ENCODE results near the gene ERC2.
"Not testable (repeated sequence)": the region's sequence is repeated elsewhere in the genome, so short reads cannot be mapped to it uniquely, and the experiment has no call there.

Gene ERC2

DNA sequence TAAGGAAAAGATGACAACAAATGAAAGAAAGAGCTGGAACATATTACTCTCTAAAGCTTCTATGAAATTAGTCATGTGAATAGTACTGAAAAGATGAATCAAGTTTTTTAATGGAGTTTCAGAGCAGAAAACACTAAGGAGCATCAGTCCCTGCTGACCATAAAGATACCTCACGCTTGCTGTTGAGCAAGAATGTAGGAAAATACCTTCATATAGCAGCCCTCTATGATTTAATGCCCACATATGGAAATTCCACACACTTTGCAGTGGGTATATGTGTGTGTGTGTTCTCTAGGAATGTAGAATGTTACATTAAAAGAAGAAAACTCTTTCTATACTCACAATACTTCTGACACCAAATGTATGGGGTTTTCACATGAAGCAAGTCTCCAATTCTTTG lies 355.0 kb downstream of the ERC2 start:
- DNase-seq = no peak

DNA sequence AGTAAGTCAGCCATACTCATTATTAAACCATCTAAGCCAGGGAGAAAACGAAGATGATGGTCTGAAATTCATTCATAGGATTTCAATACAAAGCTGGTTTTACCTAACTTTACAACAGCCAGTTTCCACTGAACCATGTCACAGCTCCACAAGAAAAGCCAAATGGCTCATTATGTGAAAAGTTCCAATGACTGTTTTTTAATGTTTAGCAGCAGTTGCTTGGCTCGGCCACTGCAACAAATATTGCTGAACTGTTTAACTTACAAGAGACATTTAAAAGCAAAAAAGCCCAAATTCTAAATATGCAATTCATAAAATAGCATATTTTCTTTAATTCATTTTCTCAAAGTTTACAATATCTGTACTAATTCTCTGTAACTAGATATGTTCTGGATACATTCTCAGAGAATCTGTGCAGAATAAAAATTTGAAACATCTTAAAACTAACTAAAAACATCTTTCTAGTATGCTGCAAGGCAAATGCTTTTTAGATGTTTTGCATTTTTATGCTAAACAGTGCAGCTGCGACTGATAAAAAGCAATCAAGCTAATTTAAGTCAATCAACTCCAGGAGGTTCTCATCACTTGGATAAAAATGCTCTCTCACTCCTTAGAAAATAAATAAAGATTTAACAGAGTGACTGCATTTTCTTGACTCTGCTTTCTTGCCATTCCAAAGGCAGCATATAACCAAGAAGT lies 356.5 kb downstream of the ERC2 start:
- no peak for DNase-seq

- no peak for DNase-seq
Observed at GRCh38 chr3:56110886-56111285, 357.4 kb downstream of the ERC2 start.

- DNase-seq = no peak
Observed at GRCh38 chr3:56107157-56107556, 361.1 kb downstream of the ERC2 start.

DNA sequence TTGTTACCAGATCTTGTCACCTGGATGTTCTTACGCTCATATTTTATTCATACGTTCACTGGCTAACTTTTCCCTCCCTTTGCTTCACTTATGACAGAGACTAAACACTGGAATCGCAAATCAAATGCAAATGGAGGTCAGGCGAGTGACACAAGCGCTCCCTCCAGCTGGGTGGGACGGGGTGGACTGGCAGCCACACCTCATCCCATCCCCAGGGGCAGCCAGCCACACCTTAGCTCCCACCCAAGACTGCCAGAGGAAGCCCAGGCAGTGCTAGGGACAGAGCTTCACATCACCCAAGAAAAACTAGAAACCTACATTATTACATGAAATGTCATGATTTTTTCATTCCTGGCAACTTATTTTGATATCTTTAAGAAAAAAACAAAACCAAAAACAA lies 366.2 kb downstream of the ERC2 start:
- no peak for DNase-seq

- DNase-seq = no peak
Observed at GRCh38 chr3:56101576-56101975, 366.7 kb downstream of the ERC2 start.

DNA sequence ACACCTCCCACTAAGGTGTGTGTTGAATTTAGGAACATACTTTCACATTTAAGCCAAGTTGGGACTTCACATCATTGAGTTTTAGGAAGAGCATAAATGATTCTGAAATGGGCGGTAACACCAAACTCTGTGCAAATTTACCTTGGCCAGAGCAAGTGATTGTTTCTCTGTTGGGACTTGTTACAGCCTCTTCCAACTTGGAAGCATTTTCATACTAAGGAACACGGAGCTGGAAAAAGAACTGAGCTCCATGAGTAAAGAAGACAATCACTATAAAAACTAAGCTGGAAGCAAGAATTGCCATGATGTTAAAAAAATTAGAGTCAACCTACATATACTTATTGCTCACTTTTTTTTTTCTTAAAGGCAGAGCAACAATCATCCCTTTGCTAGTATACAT lies 371.3 kb downstream of the ERC2 start:
- DNase-seq = no peak

- no peak for DNase-seq
Observed at GRCh38 chr3:56094170-56094569, 374.1 kb downstream of the ERC2 start.

DNA sequence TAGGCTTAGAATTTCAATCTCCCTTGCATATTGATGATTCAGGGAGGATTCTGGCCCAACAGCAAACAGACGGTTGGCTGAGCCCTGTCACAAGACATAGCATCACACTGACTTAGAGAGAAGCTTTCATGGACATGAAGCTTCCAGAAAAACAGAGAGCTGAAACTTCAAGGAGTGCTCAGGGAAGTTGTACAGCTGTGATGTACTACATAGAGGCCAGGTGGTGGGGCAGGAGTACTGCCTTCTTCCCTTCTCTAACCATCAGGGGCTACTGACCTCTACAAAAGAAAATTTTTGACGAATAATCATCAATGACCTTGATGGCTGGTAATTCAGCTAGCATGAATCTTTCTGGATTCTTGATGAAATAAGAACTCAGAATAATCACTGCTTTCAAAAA lies 378.5 kb downstream of the ERC2 start:
- DNase-seq = no peak

GRCh38 chr3:56087451-56088053 lies 380.7 kb downstream of the ERC2 start:
- no peak for DNase-seq

DNA sequence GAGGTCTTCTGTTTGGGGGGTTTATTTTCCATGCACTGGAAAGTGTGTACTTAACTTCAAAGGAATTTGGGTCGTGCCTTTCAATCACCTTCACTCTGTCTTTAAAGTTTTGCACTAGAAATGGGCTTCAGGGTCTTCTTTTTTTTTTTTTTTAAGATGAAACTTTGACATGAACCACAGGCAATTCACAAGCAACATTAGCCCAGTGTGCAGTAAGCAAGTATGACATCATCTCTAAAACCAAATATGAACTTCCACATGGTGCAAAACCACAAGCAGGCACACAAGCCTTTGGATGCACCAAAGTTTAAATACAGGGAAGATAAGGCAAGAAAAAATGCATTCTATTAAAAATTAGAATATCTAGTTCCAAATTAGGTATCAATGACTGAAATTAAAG lies 381.9 kb downstream of the ERC2 start:
- no peak for DNase-seq

GRCh38 chr3:56081246-56081645 lies 387.0 kb downstream of the ERC2 start:
- no peak for DNase-seq

DNA sequence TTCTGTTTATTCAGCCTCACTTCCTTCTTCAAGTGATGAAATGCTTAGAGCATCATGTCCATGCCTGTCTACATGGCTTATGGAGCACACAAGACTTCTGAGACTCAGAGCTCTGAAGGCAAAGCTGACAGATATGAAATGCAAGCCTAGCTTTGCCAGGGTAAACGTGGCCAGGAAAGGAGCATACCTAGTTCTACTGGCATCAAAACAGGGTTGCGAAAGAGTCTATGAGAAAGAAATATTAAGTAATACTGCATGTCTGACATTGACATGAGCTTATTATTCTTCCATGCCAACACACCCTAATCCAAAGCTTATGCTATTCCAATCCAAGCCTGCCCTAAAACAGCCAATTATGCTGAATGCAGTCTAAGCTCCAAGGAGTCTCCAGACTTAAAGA lies 391.5 kb downstream of the ERC2 start:
- no peak for DNase-seq

DNA sequence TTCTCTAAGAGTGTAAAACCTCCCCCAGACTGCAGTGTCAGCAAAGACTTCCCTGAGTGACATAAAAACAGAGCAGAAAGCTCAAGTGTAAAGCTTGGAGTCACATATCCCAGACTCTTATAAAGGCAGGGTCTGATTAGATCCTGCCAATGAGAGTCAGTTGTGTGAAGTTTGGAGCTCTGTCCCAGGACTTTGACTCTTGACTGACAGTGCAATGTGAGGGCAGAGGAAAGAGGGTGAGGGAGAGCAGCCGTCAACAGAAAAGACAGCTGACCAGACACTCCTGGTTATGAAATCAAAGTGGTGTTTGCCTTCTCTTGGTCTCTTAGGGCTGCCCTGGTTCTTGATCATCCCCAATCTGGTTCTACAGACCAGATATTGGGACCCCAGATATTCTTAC lies 393.2 kb downstream of the ERC2 start:
- no peak for DNase-seq

GRCh38 chr3:56069766-56070165 lies 398.5 kb downstream of the ERC2 start:
- no peak for DNase-seq

DNA sequence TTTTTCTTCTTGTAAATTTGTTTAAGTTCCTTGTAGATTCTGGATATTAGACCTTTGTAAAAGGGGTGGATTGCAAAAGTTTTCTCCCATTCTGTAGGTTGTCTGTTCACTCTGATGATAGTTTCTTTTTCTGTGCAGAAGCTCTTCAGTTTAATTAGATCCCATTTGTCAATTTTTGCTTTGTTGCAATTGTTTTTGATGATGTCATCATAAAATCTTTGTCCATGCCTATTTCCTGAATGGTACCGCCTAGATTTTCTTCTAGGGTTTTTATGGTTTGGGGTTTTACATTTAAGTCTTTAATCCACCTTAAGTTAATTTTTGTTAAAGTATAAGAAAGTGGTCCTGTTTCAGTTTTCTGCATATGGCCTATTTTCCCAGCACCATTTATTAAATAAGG lies 401.9 kb downstream of the ERC2 start:
- DNase-seq = not testable (repeated sequence)

GRCh38 chr3:56064684-56065083 lies 403.6 kb downstream of the ERC2 start:
- DNase-seq = no peak

- DNase-seq = no peak
Observed at GRCh38 chr3:56061279-56061626, 407.0 kb downstream of the ERC2 start.

- DNase-seq = no peak
Observed at GRCh38 chr3:56060521-56061278, 407.6 kb downstream of the ERC2 start.

GRCh38 chr3:56059731-56060130 lies 408.5 kb downstream of the ERC2 start:
- no peak for DNase-seq

GRCh38 chr3:56055951-56056350 lies 412.3 kb downstream of the ERC2 start:
- no peak for DNase-seq

GRCh38 chr3:56055546-56055945 lies 412.7 kb downstream of the ERC2 start:
- DNase-seq = no peak

GRCh38 chr3:56054844-56055243 lies 413.4 kb downstream of the ERC2 start:
- DNase-seq = no peak

DNA sequence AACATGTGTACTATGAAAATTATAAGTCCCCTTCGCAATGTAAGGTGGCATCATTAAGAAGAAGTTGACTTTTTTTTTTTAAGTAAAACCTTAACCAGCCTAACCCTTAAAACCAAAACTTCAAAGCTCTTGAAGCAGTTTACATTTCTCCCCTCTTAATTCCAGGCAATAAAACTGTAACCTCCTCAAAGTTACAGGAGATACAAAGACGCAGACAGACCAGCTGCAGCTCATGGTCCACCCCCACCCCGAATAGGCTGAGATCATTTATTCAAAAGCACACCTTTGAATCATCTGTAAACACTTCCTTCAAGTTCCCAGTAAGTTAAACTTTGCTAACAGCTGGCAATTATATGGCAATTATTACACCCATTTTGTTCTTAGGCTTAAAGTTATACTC lies 414.5 kb downstream of the ERC2 start:
- DNase-seq = no peak
